ENCODE measurements around the gene CFAP54.

DNA sequence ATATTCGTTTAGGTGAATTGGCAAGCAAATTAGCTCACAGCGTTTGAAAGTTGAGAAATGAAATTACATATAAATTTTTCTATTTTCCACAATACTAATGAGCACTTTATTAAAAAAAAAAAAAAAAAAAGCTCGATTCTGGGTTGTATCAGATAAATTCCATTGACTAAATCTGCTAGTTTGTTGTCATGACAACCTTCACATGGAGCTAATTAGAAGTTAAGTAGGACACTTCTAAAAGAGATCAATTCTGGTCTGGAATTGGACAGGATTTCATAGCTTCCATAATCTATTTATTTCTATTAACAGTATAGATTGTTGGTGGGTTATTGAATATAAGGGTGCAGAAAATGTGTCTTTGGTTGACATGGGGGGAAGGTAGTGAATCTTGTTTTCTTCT is 332.2 kb downstream of the CFAP54 start:
- TF ChIP-seq KAT7 (CRISPR knock-in tag; IDR thresholded peaks at IDR 0.05; ENCODE audit: borderline replicate concordance) (no peak), ATF3 (CRISPR knock-in tag; conservative IDR thresholded peaks at IDR 0.05) (no peak), MAX (CRISPR knock-in tag; IDR thresholded peaks at IDR 0.05) (no peak), USF2 (CRISPR knock-in tag; IDR thresholded peaks at IDR 0.05) (no peak), JAZF1 (CRISPR knock-in tag; IDR thresholded peaks at IDR 0.05) (no peak), RELA (CRISPR knock-in tag; IDR thresholded peaks at IDR 0.05; ENCODE audit: borderline replicate concordance) (no peak), E2F1 (CRISPR knock-in tag; IDR thresholded peaks at IDR 0.05) (no peak)
